ENCODE results near the gene BEST1.

The BEST1 gene

GRCh38 chr11:61964666-61965271, 14.6 kb downstream of the BEST1 start:
- DNase-seq (ENCODE audit: low spot score): peak; percentile 15

GRCh38 chr11:61966734-61967115, 16.6 kb downstream of the BEST1 start:
- no peak for DNase-seq (ENCODE audit: low spot score)

GRCh38 chr11:61967116-61967923, 17.2 kb downstream of the BEST1 start, which contains the start of gene FTH1:
Gene FTH1, minus strand, starts transcription at chr11:61967634. Its CDS starts 209 bp downstream, at chr11:61967425.
- peak; percentile 94 for DNase-seq (ENCODE audit: low spot score)

GRCh38 chr11:61967924-61968757, 18.0 kb downstream of the BEST1 start:
- peak; percentile 76 for DNase-seq (ENCODE audit: low spot score)

- no peak for DNase-seq (ENCODE audit: low spot score)
These were observed 18.7 kb downstream of the BEST1 start for GRCh38 chr11:61968758-61969390.

GRCh38 chr11:61969391-61969758, 19.2 kb downstream of the BEST1 start:
- no peak for DNase-seq (ENCODE audit: low spot score)

GRCh38 chr11:61969838-61970662, 19.9 kb downstream of the BEST1 start:
- DNase-seq (ENCODE audit: low spot score): no peak

- peak; percentile 97 for DNase-seq (ENCODE audit: low spot score)
These were observed 21.3 kb downstream of the BEST1 start for GRCh38 chr11:61971248-61972111.

GRCh38 chr11:61972112-61972671, 22.0 kb downstream of the BEST1 start:
- peak; percentile 49 for DNase-seq (ENCODE audit: low spot score)

GRCh38 chr11:61972672-61973475, 22.7 kb downstream of the BEST1 start:
- DNase-seq (ENCODE audit: low spot score): no peak

- DNase-seq (ENCODE audit: low spot score): no peak
These were observed 23.5 kb downstream of the BEST1 start for GRCh38 chr11:61973476-61974162.

- no peak for DNase-seq (ENCODE audit: low spot score)
These were observed 24.8 kb downstream of the BEST1 start for GRCh38 chr11:61974766-61975631.

GRCh38 chr11:61975638-61976419, 25.7 kb downstream of the BEST1 start:
- no peak for DNase-seq (ENCODE audit: low spot score)

GRCh38 chr11:61976420-61976800, 26.3 kb downstream of the BEST1 start:
- no peak for DNase-seq (ENCODE audit: low spot score)

GRCh38 chr11:61976813-61977475, 26.8 kb downstream of the BEST1 start:
- no peak for DNase-seq (ENCODE audit: low spot score)

Data from left forelimb (tissue), 1 donor.